GM12872 (cell line): Measurements from ENCODE around the gene APOL2.

Experiments used
- TF ChIP-seq, protein P1 (sequence below): IDR thresholded peaks from 3 replicates; pipeline ENCODE4 v1.5.1; 2011; ENCODE audit warnings: low read depth, mild to moderate bottlenecking, low read length, moderate library complexity; ENCODE audit not compliant: insufficient read depth

The APOL2 gene

DNA sequence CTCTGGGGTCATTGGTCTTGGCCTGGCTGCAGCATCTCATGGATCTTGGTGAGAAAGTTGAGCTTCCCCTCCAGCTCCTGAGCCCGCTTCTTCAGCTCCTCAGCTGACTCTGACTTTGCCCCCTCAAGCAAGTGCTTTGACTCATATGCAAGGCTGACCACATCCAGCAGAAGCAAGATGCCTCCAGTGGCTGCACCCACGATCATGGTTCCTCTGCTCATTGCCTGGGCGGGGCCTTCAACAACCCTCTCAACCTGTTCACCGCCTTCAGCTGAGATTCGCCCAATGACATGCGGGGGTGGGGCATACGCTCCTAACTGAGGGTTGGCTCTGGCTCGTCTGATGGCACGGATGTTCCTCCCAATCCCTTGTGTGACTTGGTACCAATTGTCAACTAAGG, 11.9 kb downstream of the APOL2 start:
- TF ChIP-seq, protein P1, sequence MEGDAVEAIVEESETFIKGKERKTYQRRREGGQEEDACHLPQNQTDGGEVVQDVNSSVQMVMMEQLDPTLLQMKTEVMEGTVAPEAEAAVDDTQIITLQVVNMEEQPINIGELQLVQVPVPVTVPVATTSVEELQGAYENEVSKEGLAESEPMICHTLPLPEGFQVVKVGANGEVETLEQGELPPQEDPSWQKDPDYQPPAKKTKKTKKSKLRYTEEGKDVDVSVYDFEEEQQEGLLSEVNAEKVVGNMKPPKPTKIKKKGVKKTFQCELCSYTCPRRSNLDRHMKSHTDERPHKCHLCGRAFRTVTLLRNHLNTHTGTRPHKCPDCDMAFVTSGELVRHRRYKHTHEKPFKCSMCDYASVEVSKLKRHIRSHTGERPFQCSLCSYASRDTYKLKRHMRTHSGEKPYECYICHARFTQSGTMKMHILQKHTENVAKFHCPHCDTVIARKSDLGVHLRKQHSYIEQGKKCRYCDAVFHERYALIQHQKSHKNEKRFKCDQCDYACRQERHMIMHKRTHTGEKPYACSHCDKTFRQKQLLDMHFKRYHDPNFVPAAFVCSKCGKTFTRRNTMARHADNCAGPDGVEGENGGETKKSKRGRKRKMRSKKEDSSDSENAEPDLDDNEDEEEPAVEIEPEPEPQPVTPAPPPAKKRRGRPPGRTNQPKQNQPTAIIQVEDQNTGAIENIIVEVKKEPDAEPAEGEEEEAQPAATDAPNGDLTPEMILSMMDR: no peak

DNA sequence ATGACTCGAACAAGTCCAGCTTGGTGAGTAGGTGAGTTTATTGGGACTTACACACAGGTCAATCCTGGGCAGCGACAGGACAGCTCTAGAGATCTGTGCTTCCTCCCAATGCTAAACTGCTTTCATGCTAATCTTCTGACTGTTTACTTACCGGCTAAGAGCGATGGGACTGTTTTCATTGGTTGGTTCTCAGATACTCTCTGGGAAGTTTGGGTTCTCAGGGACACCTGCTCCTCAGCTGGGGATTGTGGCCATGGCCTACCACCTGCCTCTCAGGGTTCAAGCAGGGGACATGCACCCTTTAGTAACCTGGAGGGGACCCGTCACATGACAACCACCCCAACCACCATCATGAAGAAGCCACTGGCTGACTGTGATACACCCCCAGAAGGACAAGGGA, 13.1 kb downstream of the APOL2 start:
- TF ChIP-seq, protein P1: no peak

DNA sequence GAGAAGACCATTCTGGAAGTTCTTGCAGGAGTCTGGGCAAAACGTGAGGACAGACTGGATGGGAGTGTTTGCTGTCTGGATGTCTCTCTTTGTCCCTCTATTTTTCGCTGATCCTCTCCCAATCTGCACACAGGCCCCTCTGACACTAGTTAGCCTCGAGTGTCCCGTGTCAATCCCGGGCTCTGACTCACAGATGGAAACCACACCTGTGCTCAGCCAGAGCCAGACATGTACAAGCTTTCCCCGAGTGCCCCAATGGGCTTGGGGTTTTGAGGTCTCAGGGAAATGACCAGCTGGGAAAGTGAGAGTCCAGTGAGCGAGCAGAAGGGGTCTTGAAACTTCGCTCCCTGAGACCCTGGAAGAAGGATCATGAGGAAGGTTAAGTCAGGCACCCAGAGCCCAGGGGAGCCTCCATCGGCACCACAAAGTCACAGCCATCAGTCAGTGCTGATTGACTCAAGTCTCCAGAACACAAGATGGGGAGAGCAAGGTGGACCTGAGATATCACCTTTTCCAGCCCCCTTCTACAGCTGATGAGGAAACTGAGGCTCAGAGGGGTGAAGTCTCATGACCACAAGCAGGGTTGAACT, 13.9 kb downstream of the APOL2 start:
- TF ChIP-seq, protein P1: no peak

DNA sequence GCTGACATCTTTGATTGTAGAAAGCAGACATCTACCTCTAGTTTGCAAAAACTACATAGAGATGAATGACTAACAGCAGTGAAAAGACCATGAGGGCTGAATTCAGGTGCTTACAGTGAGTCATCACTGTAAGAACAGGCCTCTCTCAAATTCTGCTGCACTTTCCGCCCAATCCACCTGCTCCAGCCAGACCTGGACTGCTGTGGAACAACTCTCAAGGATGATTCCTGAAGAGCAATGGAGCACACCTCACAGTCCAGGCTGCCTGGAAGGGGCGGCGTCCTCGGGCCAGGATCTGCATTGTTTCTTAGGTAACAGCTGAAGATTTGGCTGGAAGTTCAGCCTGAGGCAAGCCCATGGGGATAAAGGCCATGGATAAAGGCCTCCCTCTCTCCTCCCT, 15.1 kb downstream of the APOL2 start:
- TF ChIP-seq, protein P1: no peak

DNA sequence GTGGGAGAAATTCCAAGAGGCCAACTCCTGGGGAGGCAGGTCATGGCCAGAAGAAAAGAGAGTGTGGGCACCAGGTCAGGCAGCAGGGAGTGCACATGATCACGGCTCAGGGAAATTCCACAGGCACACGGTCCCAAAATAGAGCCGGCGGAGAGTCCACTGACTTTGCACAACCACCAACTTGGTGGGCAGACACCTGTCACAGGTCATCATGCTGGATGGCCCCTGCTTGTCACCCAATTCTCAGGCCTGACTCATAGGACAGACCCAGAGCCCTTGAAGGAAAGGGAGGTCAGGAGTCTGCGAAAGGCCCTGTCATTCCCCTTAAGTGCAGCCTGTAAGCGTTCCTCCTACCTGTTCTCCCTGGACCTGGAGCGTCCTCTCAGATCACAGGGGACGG, 15.8 kb downstream of the APOL2 start:
- TF ChIP-seq, protein P1: no peak

DNA sequence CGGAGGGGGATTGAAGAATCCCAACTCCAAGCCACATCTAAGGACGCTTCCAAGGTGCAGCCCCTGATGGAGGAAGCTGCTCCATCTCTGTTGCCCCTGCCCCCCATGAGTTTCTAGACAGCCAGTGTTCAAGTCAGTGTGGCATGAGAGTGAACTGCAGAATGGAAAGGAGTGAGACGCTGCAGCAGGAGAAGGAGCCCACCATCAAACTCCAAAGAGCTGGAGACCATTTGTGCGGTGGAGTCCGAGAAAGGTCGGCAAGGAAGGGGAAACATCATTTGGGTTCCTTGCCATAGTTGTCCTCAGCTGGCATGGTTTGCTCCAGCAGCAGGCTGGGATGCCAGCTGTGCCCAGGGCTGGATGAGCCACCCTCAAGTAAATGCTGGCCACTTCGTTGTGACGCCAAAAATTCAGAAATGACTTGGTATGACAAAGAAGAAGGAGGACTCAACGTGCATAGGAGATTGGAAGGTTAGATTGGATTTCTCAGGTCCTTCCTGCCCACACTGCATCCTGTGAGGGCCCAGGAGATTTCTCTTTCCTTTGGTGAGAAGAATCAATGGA, 16.4 kb downstream of the APOL2 start:
- TF ChIP-seq, protein P1: no peak

DNA sequence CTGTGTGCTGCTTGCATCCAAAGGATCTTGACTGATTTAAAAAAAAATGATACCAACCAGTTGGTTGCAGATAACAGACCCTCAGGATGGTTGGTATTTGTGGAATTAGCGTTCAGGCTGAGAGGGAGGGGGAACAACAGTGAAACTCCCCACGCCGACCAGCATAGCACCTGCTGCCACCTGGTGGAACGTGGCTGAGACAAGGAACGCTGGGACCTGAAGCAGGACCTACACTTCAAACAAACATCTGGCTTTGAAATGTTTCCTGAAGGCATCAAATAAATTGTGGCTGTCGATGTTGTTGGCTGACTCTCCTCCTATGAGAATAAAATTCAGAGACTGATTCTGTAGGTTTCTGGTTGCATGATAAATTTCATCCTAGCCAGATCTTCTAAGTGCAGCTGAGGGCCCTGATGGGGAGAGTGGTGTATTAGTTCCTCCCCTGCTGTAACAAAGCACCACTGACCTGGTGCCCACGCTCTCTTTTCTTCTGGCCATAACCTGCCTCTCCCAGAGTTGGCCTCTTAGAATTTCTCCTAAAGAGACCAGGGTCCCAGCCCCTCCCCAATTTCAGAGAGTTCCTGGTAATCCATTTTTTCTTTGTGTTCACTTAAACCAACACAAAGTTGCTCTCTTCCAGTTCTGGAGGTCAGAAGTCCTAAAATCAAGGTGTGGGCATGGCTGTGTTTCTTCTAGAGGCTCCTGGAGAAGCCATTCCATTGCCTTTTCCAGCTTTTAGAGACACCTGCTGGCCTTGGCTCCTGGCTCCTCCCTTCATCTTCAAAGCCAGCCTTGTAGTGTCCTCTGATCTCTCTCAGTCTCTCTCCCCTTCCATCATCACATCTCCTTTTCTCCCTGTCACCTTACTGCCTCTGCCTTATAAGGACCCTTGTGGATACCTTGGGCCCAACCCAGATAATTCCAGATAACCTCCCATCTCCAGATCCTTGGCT, 17.3 kb downstream of the APOL2 start:
- TF ChIP-seq, protein P1: peak; percentile 85
